HepG2 (cell line): ENCODE data around the gene AGO4. TPM values are rescaled to one million over a fixed set of nuclear protein-coding genes. Genes with fewer than 3 reads are reported as not detected.
A peak's percentile ranks its signal among the peaks of the same experiment; 100 is the strongest.

Source experiments
- ATAC-seq: fragments of 200-7000 bp; cut with Tn5 transposase; 3 replicates; pipeline ENCODE4 v1.9.1; 2020; ENCODE audit warnings: mild to moderate bottlenecking, moderate library complexity
- BruUV-seq: library from RNA; stranded (reverse); fragments of 400-500 nt; replicated peaks from 2 replicates; lab custom pipeline; 2021; lab: Mats Ljungman, UMichigan
- CTCF ChIA-PET: fragments of 300-600 bp; formaldehyde crosslinking; extraction: SDS; loops from one replicate; lab custom pipeline; 2021; ENCODE audit warnings: low total read pairs, inconsistent platforms, low intra/inter-chr PET ratio; lab: Yijun Ruan, JAX
- POLR2A ChIA-PET: fragments of 350-600 bp; sonication (Branson Sonifier 250); formaldehyde crosslinking; loops from one replicate; lab custom pipeline; 2020; ENCODE audit warnings: antibody characterized with exemption, inconsistent platforms; lab: Yijun Ruan, JAX
- DNase-seq: peaks from one replicate; pipeline ENCODE4 v3.0.0-alpha.2; 2015; ENCODE audit warnings: low spot score
- FAIRE-seq: peaks from 3 replicates; lab custom pipeline; 2011; peaks lifted over from hg19 to GRCh38; lab: Jason Lieb, UNC
- H2AFZ ChIP-seq: one replicate; pipeline ENCODE4 v1.6.1; 2011; ENCODE audit warnings: low read length, inconsistent platforms
- H3K27ac ChIP-seq: fragments of 300-600 bp; 3 replicates; pipeline ENCODE4 v1.8.0; 2011; ENCODE audit warnings: mixed run types, mild to moderate bottlenecking, mixed read lengths, low read length, inconsistent platforms; ENCODE audit not compliant: insufficient read depth; ENCODE audit errors: extremely low read length
- H3K27me3 ChIP-seq, 2 experiments: fragments of 200-600 bp in 1 of 2; 2 replicates in 1 of 2; 3 replicates in 1 of 2; pipeline versions ENCODE4 v1.6.0 to v1.8.0; 2011; ENCODE audit warnings: low read length in 2 of 2, mild to moderate bottlenecking in 2 of 2, moderate library complexity in 2 of 2, inconsistent platforms in 1 of 2; ENCODE audit not compliant: insufficient read depth in 2 of 2, control insufficient read depth in 1 of 2
- H3K36me3 ChIP-seq, 2 experiments: fragments of 200-600 bp in 1 of 2; replicated peaks in 1 of 2; 2 replicates in 1 of 2; 3 replicates in 1 of 2; pipeline versions ENCODE4 v1.5.1 to v1.8.0; 2011; ENCODE audit warnings: low read length in 2 of 2, inconsistent platforms in 1 of 2; ENCODE audit not compliant: insufficient read depth in 2 of 2, control insufficient read depth in 1 of 2
- H3K4me1 ChIP-seq: 2 replicates; pipeline ENCODE4 v1.5.1; 2012; ENCODE audit warnings: low read length, inconsistent platforms; ENCODE audit not compliant: insufficient read depth
- H3K4me2 ChIP-seq: 2 replicates; pipeline ENCODE4 v1.6.0; 2011; ENCODE audit warnings: low read depth, low read length, inconsistent platforms
- H3K4me3 ChIP-seq, 3 experiments: fragments of 200-600 bp in 1 of 3; sonication (generic), shearing (Covaris generic) in 1 of 3; replicated peaks in 1 of 3; 2 replicates each; pipeline ENCODE4 v1.5.1; 2011 to 2016; ENCODE audit warnings: low read length in 3 of 3, inconsistent platforms in 2 of 3, low read depth in 2 of 3, mild to moderate bottlenecking in 2 of 3, control low read depth in 1 of 3, mixed read lengths in 1 of 3; ENCODE audit not compliant: insufficient read depth in 1 of 3
- H3K79me2 ChIP-seq: one replicate; pipeline ENCODE4 v1.6.1; 2011; ENCODE audit warnings: low read length, inconsistent platforms; ENCODE audit not compliant: insufficient read depth
- H3K9ac ChIP-seq: 2 replicates; pipeline ENCODE4 v1.6.0; 2011; ENCODE audit warnings: mild to moderate bottlenecking, low read depth, low read length, inconsistent platforms; ENCODE audit not compliant: insufficient read depth
- H3K9me3 ChIP-seq: 2 replicates; pipeline ENCODE4 v1.5.1; 2012; ENCODE audit warnings: mild to moderate bottlenecking, low read length
- H4K20me1 ChIP-seq: 2 replicates; pipeline ENCODE4 v1.6.0; 2011; ENCODE audit warnings: inconsistent platforms, mild to moderate bottlenecking, low read length, moderate library complexity; ENCODE audit not compliant: insufficient read depth
- ARHGAP35 ChIP-seq: sonication (generic); formaldehyde crosslinking; IDR thresholded peaks from 2 replicates; pipeline ENCODE4 v1.9.0; 2022; ENCODE audit warnings: mild to moderate bottlenecking, inconsistent platforms, moderate library complexity, missing genetic modification reagents, borderline replicate concordance
- DDIT3 ChIP-seq: sonication (generic); formaldehyde crosslinking; IDR thresholded peaks from 2 replicates; pipeline ENCODE4 v1.4.0; 2020; ENCODE audit warnings: mild to moderate bottlenecking, missing genetic modification reagents
- HOXA9 ChIP-seq: sonication (generic); formaldehyde crosslinking; IDR thresholded peaks from 2 replicates; pipeline ENCODE4 v1.8.1; 2022; ENCODE audit warnings: missing genetic modification reagents, mild to moderate bottlenecking, moderate library complexity, borderline replicate concordance
- LCORL ChIP-seq, 2 experiments: fragments of 450-650 bp in 1 of 2; sonication (generic) in 1 of 2; formaldehyde crosslinking in 1 of 2; IDR thresholded peaks; 2 replicates each; pipeline versions ENCODE4 v1.5.0 to v1.6.1; 2017 to 2020; ENCODE audit warnings: antibody characterized with exemption in 1 of 2, missing genetic modification reagents in 1 of 2
- NFYB ChIP-seq: sonication (generic); formaldehyde crosslinking; IDR thresholded peaks from 2 replicates; pipeline ENCODE4 v1.4.0; 2020; ENCODE audit warnings: missing genetic modification reagents
- POLR2G ChIP-seq: fragments of 200-400 bp; formaldehyde crosslinking; IDR thresholded peaks from 2 replicates; pipeline ENCODE4 v1.6.1; 2018; ENCODE audit warnings: mild to moderate bottlenecking, low read depth, low read length, moderate library complexity
- PRPF4 ChIP-seq: fragments of 200-400 bp; formaldehyde crosslinking; IDR thresholded peaks from 2 replicates; pipeline ENCODE4 v1.6.1; 2016; ENCODE audit warnings: low read length, low read depth; ENCODE audit not compliant: poor library complexity, severe bottlenecking
- REL ChIP-seq: sonication (generic); formaldehyde crosslinking; conservative IDR thresholded peaks from 2 replicates; pipeline ENCODE4 v1.8.0; 2022; ENCODE audit warnings: mild to moderate bottlenecking, missing genetic modification reagents, moderate library complexity
- SMARCE1 ChIP-seq: fragments of 450-650 bp; IDR thresholded peaks from 2 replicates; pipeline ENCODE4 v1.6.1; 2017; ENCODE audit warnings: borderline replicate concordance
- TAF15 ChIP-seq: fragments of 200-400 bp; formaldehyde crosslinking; IDR thresholded peaks from one replicate; pipeline ENCODE4 v1.6.1; 2018; ENCODE audit warnings: mild to moderate bottlenecking, low read depth, low read length; ENCODE audit not compliant: poor library complexity, severe bottlenecking
- THAP8 ChIP-seq: sonication (generic); formaldehyde crosslinking; IDR thresholded peaks from 2 replicates; pipeline ENCODE4 v1.5.1; 2020; ENCODE audit warnings: missing genetic modification reagents, mild to moderate bottlenecking, borderline replicate concordance
- ZNF224 ChIP-seq: sonication (generic); formaldehyde crosslinking; IDR thresholded peaks from 2 replicates; pipeline ENCODE4 v1.5.0; 2020; ENCODE audit warnings: mild to moderate bottlenecking, missing genetic modification reagents
- ZNF24 ChIP-seq: fragments of 450-650 bp; IDR thresholded peaks from 2 replicates; pipeline ENCODE4 v1.6.1; 2017; ENCODE audit warnings: antibody characterized with exemption, mild to moderate bottlenecking
- ZNF441 ChIP-seq: sonication (generic); formaldehyde crosslinking; IDR thresholded peaks from 2 replicates; pipeline ENCODE4 v1.7.0; 2021; ENCODE audit warnings: missing genetic modification reagents, borderline replicate concordance
- ZNF446 ChIP-seq: sonication (generic); formaldehyde crosslinking; IDR thresholded peaks from 2 replicates; pipeline ENCODE4 v1.5.0; 2020; ENCODE audit warnings: mild to moderate bottlenecking, missing genetic modification reagents
- ZNF468 ChIP-seq: sonication (generic); formaldehyde crosslinking; IDR thresholded peaks from 2 replicates; pipeline ENCODE4 v1.8.0; 2022; ENCODE audit warnings: mild to moderate bottlenecking, moderate library complexity, missing genetic modification reagents
- ZNF558 ChIP-seq: sonication (generic); formaldehyde crosslinking; IDR thresholded peaks from 2 replicates; pipeline ENCODE4 v1.9.0; 2022; ENCODE audit warnings: mild to moderate bottlenecking, missing genetic modification reagents, borderline replicate concordance
- ZNF800 ChIP-seq: sonication (generic); formaldehyde crosslinking; IDR thresholded peaks from 2 replicates; pipeline ENCODE4 v1.4.0; 2020; ENCODE audit warnings: missing genetic modification reagents
- WGBS: methylation state at CpG from one replicate; pipeline ENCODE4 v1.1.6; 2017; ENCODE audit warnings: low lambda C conversion rate; 5-methylcytosine and 5-hydroxymethylcytosine counted together
- in situ Hi-C: cut with HindIII; loops from 2 replicates; pipeline ENCODE4 v1.10.0; 2017; ENCODE audit warnings: low pct_unique_long_range_greater_than_20kb; ENCODE audit not compliant: extremely low pct_ligation_motif_present
- intact Hi-C: fragments of 100-400 bp; cut with micrococcal nuclease; formaldehyde crosslinking; loops from one replicate; pipeline ENCODE4 v1.10.0; 2022; ENCODE audit not compliant: unreplicated experiment
- polyA plus RNA-seq, 8 experiments: library from polyadenylated mRNA; depleted of rRNA in 3 of 8; stranded (reverse) in 7 of 8; unstranded in 1 of 8; fragments of >200 nt; fragmentation: Illumina TruSeq in 4 of 8; extraction: Trizol in 4 of 8; gene quantifications; 2 replicates each; pipeline versions ENCODE4 v1.2.1 to v1.2.3, GENCODE V29; 2011 to 2016; ENCODE audit warnings: low read depth in 4 of 8, missing spikeins in 1 of 8, mixed read lengths in 1 of 8; ENCODE audit not compliant: insufficient read depth in 1 of 8
- total RNA-seq, 5 experiments: library from RNA; depleted of rRNA; stranded (reverse); fragments of >200 nt; fragmentation: Illumina TruSeq; extraction: Trizol; gene quantifications; 2 replicates each; pipeline ENCODE4 v1.2.3, GENCODE V29; 2016; ENCODE audit warnings: low read depth in 1 of 5

The AGO4 gene
- total and polyA plus RNA-seq, 2 of the 13 experiments (the other 11 are each of a cell fraction or from before 2014, with no cell fraction given): 6.0 to 13.8 TPM

GRCh38 chr1:35768350-35769187 is 39.2 kb upstream of the AGO4 start (continued):
- no peak for TF ChIP-seq ZNF24
- no peak for TF ChIP-seq ZNF446 (CRISPR knock-in tag)
- TF ChIP-seq ARHGAP35 (CRISPR knock-in tag): no peak
- no peak for TF ChIP-seq DDIT3 (CRISPR knock-in tag)
- no peak for TF ChIP-seq SMARCE1

GRCh38 chr1:35769188-35769758 is 38.5 kb upstream of the AGO4 start:
- peaks cover 21% of the 10 kb centered on the region; the same call in 1 of the 2 replicates for H3K4me1 ChIP-seq
- no peaks in the 10 kb centered on the region for H3K27me3 ChIP-seq
- ChIA-PET CTCF (no interaction called here), POLR2A (interaction anchor here (1.2 to 1.8 kb wide), 6 partner anchors 13 to 212 kb away, joined by 3 to 10 read pairs (median 3); partner anchors contain the start of genes AGO3, KIAA0319L and NCDN)
- peak overlapping the region; percentile 86 for H3K9ac ChIP-seq
- H3K9me3 ChIP-seq: no peaks in the 10 kb centered on the region
- DNase-seq (peak; percentile 86), FAIRE-seq (peak; percentile 55), ATAC-seq (peak; percentile 95)
- peak overlapping the region; percentile 23 for H2AFZ ChIP-seq
- H3K79me2 ChIP-seq: peaks cover 9% of the 10 kb centered on the region
- in situ Hi-C loops (no loop called here), intact Hi-C loops (no loop called here)
- no peaks in the 10 kb centered on the region for H3K36me3 ChIP-seq
- peak overlapping the region; percentile 86 for H3K27ac ChIP-seq
- 2% methylated on average over 13 of the region's 58 CpGs for WGBS
- H4K20me1 ChIP-seq: no peaks in the 10 kb centered on the region
- H3K4me3 ChIP-seq: peak overlapping the region; percentile 86 to 99 (median 88)
- H3K4me2 ChIP-seq: peak overlapping the region; percentile 71
- BruUV-seq: no TSS peak
- peak; percentile 82 for TF ChIP-seq POLR2G
- TF ChIP-seq ZNF558 (CRISPR knock-in tag): no peak
- 0 out of 2 replicates have a peak, but pooled peaks have one; percentile 1 for TF ChIP-seq REL (CRISPR knock-in tag)
- no peak for TF ChIP-seq LCORL (IDR thresholded peaks at IDR 0.05)
- TF ChIP-seq LCORL (CRISPR knock-in tag; IDR thresholded peaks at IDR 0.05): peak; percentile 67
- TF ChIP-seq PRPF4: no peak
- TF ChIP-seq HOXA9 (CRISPR knock-in tag): no peak; the same call in 1 of the 2 replicates
- no peak for TF ChIP-seq NFYB (CRISPR knock-in tag)
- TF ChIP-seq THAP8: no peak
- TF ChIP-seq ZNF224: no peak
- no peak for TF ChIP-seq ZNF468 (CRISPR knock-in tag)
- TF ChIP-seq TAF15: peak; percentile 53
- TF ChIP-seq ZNF441: no peak
- peak; percentile 46; the same call in 1 of the 2 replicates for TF ChIP-seq ZNF800
